OCI-LY1 (cell line): ENCODE results near the gene GAP43.

ENCODE experiments used
- CTCF ChIP-seq: fragments of 200-600 bp; sonication (generic), shearing (Covaris generic); IDR thresholded peaks from 2 replicates; pipeline ENCODE4 v1.5.1; 2017; ENCODE audit warnings: mild to moderate bottlenecking, antibody characterized with exemption, low read length, moderate library complexity, mixed read lengths
- EZH2 ChIP-seq: fragments of 200-600 bp; sonication (generic), shearing (Covaris generic); IDR thresholded peaks from 2 replicates; pipeline ENCODE4 v1.8.0; 2017; ENCODE audit warnings: borderline replicate concordance, mixed run types, mild to moderate bottlenecking, antibody characterized with exemption, low read length, moderate library complexity, mixed read lengths

DNA sequence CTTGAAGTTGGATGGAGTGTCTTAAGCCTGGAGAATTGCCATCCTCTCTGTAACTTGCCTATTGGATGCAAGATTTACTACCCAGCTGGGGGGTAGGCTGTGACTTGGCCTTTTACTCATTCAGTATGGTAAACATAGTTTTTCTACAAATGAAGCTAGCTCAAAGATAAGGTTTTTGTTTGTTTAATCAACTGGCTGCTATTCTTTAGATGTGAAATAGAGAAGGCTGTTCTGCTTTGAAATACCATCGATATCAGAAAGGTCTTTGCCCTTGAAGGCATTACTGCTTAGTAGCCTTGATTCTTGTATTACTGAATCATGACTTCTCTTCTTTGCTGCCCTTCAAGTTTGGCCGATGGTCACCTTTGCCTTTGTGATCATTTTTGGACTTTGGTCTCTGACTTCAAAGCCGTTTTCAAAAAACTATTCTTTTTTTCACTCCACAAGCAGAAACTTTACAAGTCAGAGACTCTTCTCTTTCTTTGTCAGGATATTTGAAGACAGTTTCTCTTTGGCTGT, 83.1 kb downstream of the GAP43 start:
- TF ChIP-seq CTCF (no peak), EZH2 (no peak)
